Measurements from ENCODE around the gene LAMA4. TPM values are rescaled to one million over a fixed set of nuclear protein-coding genes. Genes with fewer than 3 reads are reported as not detected.

Gene LAMA4
- total RNA-seq, 1 experiment from 2014 or later = 0.72 TPM

- TF ChIP-seq CTCF (IDR thresholded peaks at IDR 0.05; ENCODE audit: unreplicated experiment) = no peak
- Mint-ChIP-seq H3K9me3 (ENCODE audit: unreplicated experiment) (no peaks in the 10 kb centered on the region), H3K4me3 (ENCODE audit: unreplicated experiment) (no peak overlapping the region), H3K4me1 (ENCODE audit: insufficient read depth, unreplicated experiment) (peaks cover 11% of the 10 kb centered on the region), H3K27me3 (ENCODE audit: insufficient read depth, unreplicated experiment) (no peaks in the 10 kb centered on the region), H3K27ac (ENCODE audit: low read depth, unreplicated experiment) (peak overlapping the region; percentile 55), H3K36me3 (ENCODE audit: insufficient read depth, unreplicated experiment) (no peaks in the 10 kb centered on the region)
- peak; percentile 63 for DNase-seq (ENCODE audit: unreplicated experiment)
- ChIA-PET CTCF (interaction anchor here (0.7 to 2.4 kb wide), 5 partner anchors 9 to 748 kb away, joined by 3 to 8 read pairs (median 5); no protein-coding TSS in a partner anchor), POLR2A (interaction anchor here (0.6 to 1.1 kb wide), 2 partner anchors 16 to 47 kb away, joined by 3 to 4 read pairs; no protein-coding TSS in a partner anchor)
- no TSS peak for BruUV-seq (replicated peaks)
- intact Hi-C loops (cut with micrococcal nuclease) = no loop called here
Measured at GRCh38 chr6:112298816-112299281, 44.5 kb upstream of the LAMA4 start.

- no TSS peak for BruUV-seq (replicated peaks)
- CTCF ChIA-PET = interaction anchor here (0.7 to 2.4 kb wide), 5 partner anchors 10 to 118 kb away, joined by 3 to 8 read pairs (median 6); no protein-coding TSS in a partner anchor
- no peaks in the 10 kb centered on the region for H3K9me3 Mint-ChIP-seq (ENCODE audit: unreplicated experiment)
- intact Hi-C loops (cut with micrococcal nuclease) = no loop called here
- POLR2A ChIA-PET = interaction anchor here (0.9 to 1.1 kb wide), 2 partner anchors 15 to 62 kb away, joined by 3 to 4 read pairs; no protein-coding TSS in a partner anchor
- no peaks in the 10 kb centered on the region for H3K36me3 Mint-ChIP-seq (ENCODE audit: insufficient read depth, unreplicated experiment)
- DNase-seq (ENCODE audit: unreplicated experiment) = peak; percentile 61
- H3K4me3 Mint-ChIP-seq (ENCODE audit: unreplicated experiment) = no peak overlapping the region
- TF ChIP-seq CTCF (IDR thresholded peaks at IDR 0.05; ENCODE audit: unreplicated experiment) = no peak
- peak overlapping the region; percentile 55 for H3K27ac Mint-ChIP-seq (ENCODE audit: low read depth, unreplicated experiment)
- H3K27me3 Mint-ChIP-seq (ENCODE audit: insufficient read depth, unreplicated experiment) = no peaks in the 10 kb centered on the region
- H3K4me1 Mint-ChIP-seq (ENCODE audit: insufficient read depth, unreplicated experiment) = peaks cover 11% of the 10 kb centered on the region
Measured at GRCh38 chr6:112298021-112298745, 43.8 kb upstream of the LAMA4 start.

- no TSS peak for BruUV-seq (replicated peaks)
- H3K27me3 Mint-ChIP-seq (ENCODE audit: insufficient read depth, unreplicated experiment) = no peaks in the 10 kb centered on the region
- no peak overlapping the region for H3K27ac Mint-ChIP-seq (ENCODE audit: low read depth, unreplicated experiment)
- peaks cover 19% of the 10 kb centered on the region for H3K4me1 Mint-ChIP-seq (ENCODE audit: insufficient read depth, unreplicated experiment)
- ChIA-PET CTCF (interaction anchor here (0.8 to 1.6 kb wide), 4 partner anchors 12 to 34 kb away, joined by 3 to 5 read pairs (median 4); no protein-coding TSS in a partner anchor), POLR2A (no interaction called here)
- no peaks in the 10 kb centered on the region for H3K9me3 Mint-ChIP-seq (ENCODE audit: unreplicated experiment)
- DNase-seq (ENCODE audit: unreplicated experiment) = no peak
- TF ChIP-seq CTCF (IDR thresholded peaks at IDR 0.05; ENCODE audit: unreplicated experiment) = no peak
- H3K4me3 Mint-ChIP-seq (ENCODE audit: unreplicated experiment) = no peak overlapping the region
- intact Hi-C loops (cut with micrococcal nuclease) = no loop called here
- no peaks in the 10 kb centered on the region for H3K36me3 Mint-ChIP-seq (ENCODE audit: insufficient read depth, unreplicated experiment)
Measured at GRCh38 chr6:112296694-112297093, 42.3 kb upstream of the LAMA4 start.

GRCh38 chr6:112296122-112296521 lies 41.8 kb upstream of the LAMA4 start:
- CTCF ChIA-PET = interaction anchor here (0.8 to 1.6 kb wide), 3 partner anchors 12 to 35 kb away, joined by 3 to 4 read pairs (median 4); no protein-coding TSS in a partner anchor
- peak; percentile 21 for TF ChIP-seq CTCF (IDR thresholded peaks at IDR 0.05; ENCODE audit: unreplicated experiment)
- intact Hi-C loops (cut with micrococcal nuclease) = no loop called here
- H3K36me3 Mint-ChIP-seq (ENCODE audit: insufficient read depth, unreplicated experiment) = no peaks in the 10 kb centered on the region
- peaks cover 25% of the 10 kb centered on the region for H3K4me1 Mint-ChIP-seq (ENCODE audit: insufficient read depth, unreplicated experiment)
- H3K9me3 Mint-ChIP-seq (ENCODE audit: unreplicated experiment) = no peaks in the 10 kb centered on the region
- H3K27ac Mint-ChIP-seq (ENCODE audit: low read depth, unreplicated experiment) = no peak overlapping the region
- peak; percentile 55 for DNase-seq (ENCODE audit: unreplicated experiment)
- H3K27me3 Mint-ChIP-seq (ENCODE audit: insufficient read depth, unreplicated experiment) = no peaks in the 10 kb centered on the region
- BruUV-seq (replicated peaks) = no TSS peak
- no peak overlapping the region for H3K4me3 Mint-ChIP-seq (ENCODE audit: unreplicated experiment)
- POLR2A ChIA-PET = no interaction called here
